HG03064 (cell line): ENCODE data around the gene TBC1D23.
A peak's percentile ranks its signal among the peaks of the same experiment; 100 is the strongest.
"Not testable (repeated sequence)": the region's sequence is repeated elsewhere in the genome, so short reads cannot be mapped to it uniquely, and the experiment has no call there.

ENCODE experiments used
- ATAC-seq: cut with Tn5 transposase; IDR thresholded peaks from one replicate; pipeline ENCODE4 v1.9.1; 2021; ENCODE audit warnings: low read depth; ENCODE audit not compliant: unreplicated experiment

TBC1D23 gene

GRCh38 chr3:100260685-100261484 is at the start of gene TBC1D23:
Gene TBC1D23 (plus strand): TSS chr3:100260992. CDS start chr3:100261019, 27 bp downstream.
- peak; percentile 100 for ATAC-seq

- ATAC-seq, result no peak
Observed at GRCh38 chr3:100213891-100214573, 46.8 kb upstream of the TBC1D23 start.

GRCh38 chr3:100214574-100214964 is 46.2 kb upstream of the TBC1D23 start:
- ATAC-seq, result no peak

DNA sequence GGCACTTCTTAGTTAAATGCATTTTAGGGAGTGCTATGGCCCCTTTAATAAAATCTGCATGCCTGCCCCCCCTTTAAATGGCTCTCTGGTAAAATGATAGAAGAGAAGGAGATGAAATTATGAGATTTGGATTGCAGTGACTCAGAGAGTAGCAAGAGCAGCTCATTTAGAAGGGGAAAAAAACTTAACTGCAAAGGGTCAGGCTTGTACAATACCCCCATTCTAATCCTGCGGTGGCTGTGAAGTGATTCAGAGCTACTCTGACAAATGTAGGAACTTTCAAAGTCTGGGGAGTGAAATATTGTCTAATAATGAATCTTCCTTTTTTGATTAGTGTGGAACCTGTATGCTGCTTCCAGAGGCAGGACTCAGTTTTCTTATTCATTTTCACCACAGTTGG is 44.1 kb upstream of the TBC1D23 start:
- no peak for ATAC-seq

- no peak for ATAC-seq
Observed at GRCh38 chr3:100221159-100221558, 39.6 kb upstream of the TBC1D23 start.

DNA sequence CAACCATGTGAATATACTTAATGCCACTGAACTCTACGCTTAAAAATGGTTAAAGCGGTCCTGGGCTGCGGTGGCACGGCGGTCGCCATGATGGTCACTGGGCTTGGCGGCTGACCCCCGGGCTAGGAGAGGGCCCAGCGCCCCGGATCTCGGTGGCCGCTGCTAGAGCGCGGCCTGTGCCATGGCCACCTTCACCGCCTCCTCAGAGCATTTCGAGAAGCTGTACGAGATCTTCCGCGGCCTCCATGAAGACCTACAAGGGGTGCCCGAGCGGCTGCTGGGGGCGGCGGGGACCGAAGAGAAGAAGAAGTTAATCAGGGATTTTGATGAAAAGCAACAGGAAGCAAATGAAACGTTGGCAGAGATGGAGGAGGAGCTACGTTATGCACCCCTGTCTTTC is 35.6 kb upstream of the TBC1D23 start:
- no peak for ATAC-seq

GRCh38 chr3:100225883-100226282 is 34.9 kb upstream of the TBC1D23 start:
- ATAC-seq, result no peak

- no peak for ATAC-seq
Observed at GRCh38 chr3:100226712-100227429, 33.9 kb upstream of the TBC1D23 start.

GRCh38 chr3:100227511-100227921 is 33.3 kb upstream of the TBC1D23 start:
- ATAC-seq, result no peak

DNA sequence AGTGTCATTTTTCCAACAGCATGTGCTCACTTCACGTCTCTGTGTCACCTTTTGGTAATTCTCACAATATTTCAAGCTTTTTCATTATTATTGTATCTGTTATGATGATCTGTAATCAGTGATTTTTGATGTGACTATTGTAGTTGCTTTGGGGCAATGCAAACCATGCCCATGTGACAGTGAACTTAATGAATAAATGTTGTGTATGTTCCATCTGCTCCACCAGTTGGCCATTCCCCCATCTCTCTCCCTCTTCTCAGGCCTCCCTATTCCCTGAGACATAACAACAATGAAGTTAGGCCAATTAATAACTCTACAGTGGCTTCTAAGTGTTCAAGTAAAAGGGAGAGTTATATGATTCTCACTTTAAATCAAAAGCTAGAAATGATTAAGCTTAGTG is 32.5 kb upstream of the TBC1D23 start:
- ATAC-seq, result no peak

DNA sequence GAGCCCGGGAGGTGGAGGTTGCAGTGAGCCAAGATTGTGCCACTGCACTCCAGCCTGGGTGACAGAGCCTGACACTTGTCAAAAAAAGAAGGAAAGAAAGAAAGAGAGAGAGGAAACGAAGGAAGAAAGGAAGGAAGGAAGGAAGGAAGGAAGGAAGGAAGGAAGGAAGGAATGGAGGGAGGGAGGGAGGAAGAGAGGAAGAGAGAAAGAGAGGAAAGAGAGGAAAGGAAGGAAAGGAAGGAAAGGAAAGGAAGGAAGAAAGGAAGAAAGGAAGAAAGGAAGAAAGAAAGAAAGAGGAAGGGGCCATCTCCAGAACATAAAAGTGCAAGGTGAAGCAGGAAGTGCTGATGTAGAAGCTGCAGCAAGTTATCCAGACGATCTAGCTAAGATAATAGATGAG is 31.6 kb upstream of the TBC1D23 start:
- not testable (repeated sequence) for ATAC-seq

- no peak for ATAC-seq
Observed at GRCh38 chr3:100230710-100231109, 30.1 kb upstream of the TBC1D23 start.

GRCh38 chr3:100231668-100232067 is 29.1 kb upstream of the TBC1D23 start:
- no peak for ATAC-seq

GRCh38 chr3:100234364-100234763 is 26.4 kb upstream of the TBC1D23 start:
- ATAC-seq, result no peak

DNA sequence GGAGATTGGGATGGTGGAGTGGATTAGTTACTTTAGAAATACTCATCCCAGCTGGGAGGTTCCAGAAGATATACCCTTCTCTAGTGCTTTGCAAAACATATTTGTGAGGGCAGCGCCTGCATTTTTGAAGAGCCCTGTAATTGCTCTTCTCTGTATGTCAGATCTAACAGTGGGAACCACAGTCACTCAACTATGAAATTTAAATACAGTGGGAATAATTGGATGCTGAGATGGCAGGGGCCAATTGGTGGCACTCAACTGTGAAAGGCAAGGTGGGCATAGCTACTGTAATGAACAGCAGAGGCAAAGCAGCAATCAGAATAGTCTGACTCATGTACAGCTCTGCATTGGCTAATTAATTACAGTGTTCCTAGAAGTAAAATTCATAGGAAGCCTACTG is 22.2 kb upstream of the TBC1D23 start:
- no peak for ATAC-seq

DNA sequence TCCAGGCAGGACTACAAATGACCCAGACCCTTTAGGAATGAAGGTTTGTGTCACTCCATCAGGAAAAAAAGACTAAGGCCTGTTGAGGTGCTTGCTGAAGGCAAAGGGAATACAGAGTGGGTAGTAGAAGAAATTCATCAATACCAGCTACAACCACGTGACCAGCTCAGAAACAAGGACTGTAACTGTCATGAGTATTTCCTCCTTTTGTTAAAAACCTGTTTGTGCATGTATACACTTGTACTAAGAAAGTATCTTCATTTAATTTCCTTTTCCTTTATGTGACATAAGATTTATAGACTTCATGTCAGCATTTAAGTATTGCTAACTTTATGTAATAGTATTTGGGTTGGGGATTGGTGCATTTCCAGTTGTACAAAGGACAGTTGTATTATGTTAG is 18.3 kb upstream of the TBC1D23 start:
- not testable (repeated sequence) for ATAC-seq

DNA sequence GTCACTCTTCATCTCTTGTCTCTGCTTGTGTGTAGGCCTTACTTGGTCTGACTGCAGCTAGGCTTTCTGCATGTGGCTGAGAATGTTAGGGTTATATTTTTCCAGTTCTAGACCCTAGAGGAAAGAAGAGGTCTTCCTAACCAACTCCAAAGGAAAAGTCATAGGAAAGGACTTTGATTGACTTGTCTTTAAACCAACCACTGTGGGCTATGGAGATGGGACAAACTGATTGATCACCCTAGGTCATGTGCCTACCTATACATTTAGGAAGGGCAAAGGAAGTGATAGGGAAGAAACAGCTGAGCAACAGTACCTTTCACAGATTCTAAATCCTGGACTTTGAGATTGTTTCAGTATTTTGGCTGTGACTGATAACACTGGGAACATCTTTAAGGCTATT is 16.5 kb upstream of the TBC1D23 start:
- ATAC-seq, result no peak

DNA sequence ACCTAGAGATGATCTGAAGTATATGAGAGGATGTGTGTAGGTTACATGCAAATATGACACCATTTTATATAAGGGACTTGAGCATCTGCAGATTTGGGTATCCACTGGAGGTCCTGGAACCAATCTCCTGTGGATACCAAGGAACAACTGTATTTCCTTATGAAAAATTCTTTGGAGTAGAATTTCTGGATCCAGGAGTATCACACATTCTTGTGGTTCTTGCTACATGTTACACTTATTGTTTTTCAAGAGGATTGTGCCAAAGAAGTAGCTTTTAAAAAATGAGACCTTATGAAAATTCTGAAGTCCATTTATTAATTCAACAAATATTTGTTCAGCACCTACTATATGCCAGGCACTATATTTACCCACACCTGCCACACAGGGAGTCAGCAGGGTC is 15.7 kb upstream of the TBC1D23 start:
- ATAC-seq, result no peak

DNA sequence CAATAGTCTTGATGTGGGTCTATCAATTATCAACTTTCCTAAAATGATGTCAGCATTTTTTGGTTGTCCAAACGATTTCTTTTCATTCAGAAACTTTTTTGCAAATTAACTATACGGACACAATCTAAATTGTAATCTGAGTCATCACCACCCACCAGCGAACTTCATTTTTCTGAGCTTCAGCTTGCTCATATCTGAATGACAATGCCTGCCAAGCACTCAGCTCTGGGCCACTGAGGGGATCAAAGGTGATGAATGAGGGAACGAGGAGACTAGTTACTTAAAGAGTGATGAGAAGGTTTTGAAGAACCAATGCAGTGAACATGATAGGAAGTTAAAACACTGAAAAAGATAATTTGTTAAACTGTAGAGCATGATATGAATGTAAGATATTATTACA is 14.9 kb upstream of the TBC1D23 start:
- no peak for ATAC-seq

DNA sequence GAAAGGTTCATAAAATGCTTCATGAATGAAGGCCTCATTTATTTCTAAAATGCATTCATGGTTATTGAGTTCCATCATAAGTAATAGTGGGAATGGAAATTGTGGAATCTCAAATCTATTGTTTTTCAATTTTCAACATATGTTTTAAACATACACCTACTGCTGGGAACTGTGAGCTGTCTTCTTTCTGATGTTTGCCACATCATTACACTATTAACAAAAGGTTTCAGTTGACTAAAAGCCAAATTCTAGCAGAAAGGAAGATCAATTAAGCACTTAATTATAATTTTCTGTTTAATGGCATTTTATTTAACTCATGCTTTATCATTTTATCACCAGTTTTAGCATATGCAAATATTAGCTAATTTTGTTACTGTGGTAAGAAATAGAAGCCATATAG is 13.8 kb upstream of the TBC1D23 start:
- no peak for ATAC-seq

GRCh38 chr3:100252001-100252400 is 8.8 kb upstream of the TBC1D23 start:
- no peak for ATAC-seq
